OCI-LY7 (cell line): ENCODE data around the gene NKAPL.

ENCODE experiments used
- CTCF ChIP-seq: fragments of 200-600 bp; sonication (generic); conservative IDR thresholded peaks from 2 replicates; pipeline ENCODE4 v1.5.1; 2014; ENCODE audit warnings: mild to moderate bottlenecking, antibody characterized with exemption, low read length, moderate library complexity, mixed read lengths
- EZH2phosphoT487 ChIP-seq: fragments of 200-600 bp; sonication (generic); IDR thresholded peaks from 2 replicates; pipeline ENCODE4 v1.6.1; 2018; ENCODE audit warnings: low read depth, borderline replicate concordance, mild to moderate bottlenecking, mixed run types, antibody characterized with exemption, low read length, moderate library complexity, mixed read lengths

- TF ChIP-seq CTCF (0 out of 2 replicates have a peak, but pooled peaks have one; percentile 18), EZH2phosphoT487 (no peak)
Measured at GRCh38 chr6:28212510-28213212, 46.4 kb upstream of the NKAPL start.
